Subcutaneous adipose tissue (tissue), 4 donors: ENCODE results near the gene LGALS8. TPM values are rescaled to one million over a fixed set of nuclear protein-coding genes. Genes with fewer than 3 reads are reported as not detected.

Source experiments
- total RNA-seq, 4 donors: library from RNA; depleted of rRNA; stranded (reverse); fragments of >200 nt; gene quantifications; one replicate each; pipeline ENCODE4 v1.1.0, GENCODE V29; 2016
- TF ChIP-seq, protein P1 (sequence below): fragments of 450-650 bp; IDR thresholded peaks from one replicate; pipeline ENCODE4 v1.5.1; 2016; ENCODE audit warnings: low read depth, mild to moderate bottlenecking, control low read depth, antibody characterized with exemption, moderate library complexity

The LGALS8 gene
- total RNA-seq, 4 donors from 2014 or later: 98.5 to 123 (median 115) TPM

DNA sequence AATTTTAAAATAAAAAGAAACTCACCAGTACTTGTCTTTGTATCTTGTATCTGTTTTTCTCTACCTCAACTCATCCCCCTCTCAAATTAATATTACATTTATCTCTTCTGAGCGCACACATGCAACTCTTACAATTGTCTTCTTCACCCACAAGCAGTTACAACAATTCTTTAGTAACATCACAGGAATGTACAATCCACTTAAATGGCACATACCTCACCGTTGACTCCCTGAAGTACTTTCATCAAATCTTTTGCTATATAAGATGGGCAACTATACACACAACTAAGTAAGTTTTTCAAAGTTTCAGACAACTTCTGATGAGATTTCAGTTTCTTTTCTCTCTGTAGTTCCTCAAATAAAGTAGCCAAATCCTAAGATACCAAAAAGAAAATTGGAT, 52.2 kb downstream of the LGALS8 start:
- TF ChIP-seq, protein P1, sequence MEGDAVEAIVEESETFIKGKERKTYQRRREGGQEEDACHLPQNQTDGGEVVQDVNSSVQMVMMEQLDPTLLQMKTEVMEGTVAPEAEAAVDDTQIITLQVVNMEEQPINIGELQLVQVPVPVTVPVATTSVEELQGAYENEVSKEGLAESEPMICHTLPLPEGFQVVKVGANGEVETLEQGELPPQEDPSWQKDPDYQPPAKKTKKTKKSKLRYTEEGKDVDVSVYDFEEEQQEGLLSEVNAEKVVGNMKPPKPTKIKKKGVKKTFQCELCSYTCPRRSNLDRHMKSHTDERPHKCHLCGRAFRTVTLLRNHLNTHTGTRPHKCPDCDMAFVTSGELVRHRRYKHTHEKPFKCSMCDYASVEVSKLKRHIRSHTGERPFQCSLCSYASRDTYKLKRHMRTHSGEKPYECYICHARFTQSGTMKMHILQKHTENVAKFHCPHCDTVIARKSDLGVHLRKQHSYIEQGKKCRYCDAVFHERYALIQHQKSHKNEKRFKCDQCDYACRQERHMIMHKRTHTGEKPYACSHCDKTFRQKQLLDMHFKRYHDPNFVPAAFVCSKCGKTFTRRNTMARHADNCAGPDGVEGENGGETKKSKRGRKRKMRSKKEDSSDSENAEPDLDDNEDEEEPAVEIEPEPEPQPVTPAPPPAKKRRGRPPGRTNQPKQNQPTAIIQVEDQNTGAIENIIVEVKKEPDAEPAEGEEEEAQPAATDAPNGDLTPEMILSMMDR: no peak

DNA sequence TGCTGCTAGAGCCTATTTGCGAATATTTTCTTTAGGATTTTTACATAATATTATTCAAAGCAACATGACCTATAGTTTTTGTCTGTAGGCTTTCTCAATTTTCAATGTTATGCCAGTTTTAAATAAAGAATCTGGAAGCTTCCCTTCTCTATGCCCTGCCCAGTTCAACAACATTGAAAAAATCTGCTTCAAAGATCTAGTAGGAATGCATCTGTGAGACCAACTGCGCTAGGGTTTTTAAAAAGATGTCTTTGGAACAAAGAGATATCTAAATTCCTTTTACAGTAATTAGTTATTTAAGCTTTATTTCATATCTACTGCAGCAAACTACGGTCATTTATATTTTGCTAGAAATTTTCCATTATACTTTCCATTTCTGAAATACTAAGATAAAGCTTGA, 54.9 kb downstream of the LGALS8 start:
- TF ChIP-seq, protein P1: no peak

DNA sequence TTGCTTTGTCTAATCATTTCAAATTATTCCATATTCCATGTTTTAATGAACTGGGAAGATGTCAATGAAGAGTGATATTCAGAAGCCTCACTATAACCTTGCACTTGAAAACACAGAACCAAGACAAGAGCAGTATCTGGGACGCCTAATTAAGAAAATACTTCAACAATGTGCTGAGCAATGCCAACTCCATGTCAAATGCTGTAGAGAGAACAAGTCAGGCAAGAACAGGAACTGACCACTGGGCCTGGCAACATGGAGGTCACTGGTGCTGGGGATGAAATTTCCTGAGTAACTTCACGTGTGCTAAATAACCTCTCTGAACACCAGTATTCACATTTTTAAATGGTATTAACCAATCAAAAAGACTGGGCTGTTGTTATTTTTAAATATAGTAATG, 57.7 kb downstream of the LGALS8 start:
- TF ChIP-seq, protein P1: no peak

DNA sequence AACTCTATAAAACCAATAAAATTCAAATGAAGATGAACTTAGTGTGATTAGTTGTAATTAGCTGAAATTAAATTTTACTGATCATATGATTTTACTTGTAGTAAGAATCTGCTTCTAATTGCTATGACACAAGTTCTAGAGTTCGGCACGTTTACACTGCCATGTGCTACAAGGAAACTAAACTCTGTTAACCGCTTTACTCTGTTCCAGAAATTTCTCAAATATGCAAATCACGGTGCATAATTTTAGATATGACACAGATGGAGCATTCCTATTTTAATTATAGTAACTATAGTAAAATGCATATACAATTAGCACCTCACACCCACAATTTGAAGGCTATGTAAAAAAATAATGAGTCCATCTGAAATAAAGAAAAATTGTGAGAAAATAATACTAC, 65.7 kb downstream of the LGALS8 start:
- TF ChIP-seq, protein P1: no peak

DNA sequence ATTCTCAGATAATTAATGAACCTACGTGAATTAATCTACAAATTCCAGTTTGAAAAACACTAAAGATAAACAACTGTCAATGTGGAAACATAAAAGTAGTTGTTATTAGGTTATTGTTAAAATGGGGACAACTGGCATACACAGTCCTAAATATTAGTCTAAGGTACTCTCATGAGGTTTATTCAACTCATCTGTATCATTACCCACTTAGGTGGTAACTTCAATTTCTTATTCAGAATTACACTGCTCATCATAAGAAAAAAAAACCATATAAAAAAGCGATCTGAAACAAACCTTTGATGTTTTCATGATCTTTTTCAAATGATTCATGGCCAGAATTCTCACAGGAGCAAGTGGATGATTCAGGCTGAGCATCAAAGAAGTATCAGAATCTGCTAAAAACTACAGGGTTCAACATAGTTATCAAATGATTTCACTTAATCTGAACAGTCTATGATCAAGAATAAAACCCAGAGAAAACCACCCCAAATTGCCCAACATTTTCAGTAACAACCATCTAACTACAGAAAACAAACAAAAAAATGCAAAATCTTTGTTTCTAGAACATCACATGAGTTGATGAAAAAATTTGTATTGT, 66.9 kb downstream of the LGALS8 start:
- TF ChIP-seq, protein P1: no peak

DNA sequence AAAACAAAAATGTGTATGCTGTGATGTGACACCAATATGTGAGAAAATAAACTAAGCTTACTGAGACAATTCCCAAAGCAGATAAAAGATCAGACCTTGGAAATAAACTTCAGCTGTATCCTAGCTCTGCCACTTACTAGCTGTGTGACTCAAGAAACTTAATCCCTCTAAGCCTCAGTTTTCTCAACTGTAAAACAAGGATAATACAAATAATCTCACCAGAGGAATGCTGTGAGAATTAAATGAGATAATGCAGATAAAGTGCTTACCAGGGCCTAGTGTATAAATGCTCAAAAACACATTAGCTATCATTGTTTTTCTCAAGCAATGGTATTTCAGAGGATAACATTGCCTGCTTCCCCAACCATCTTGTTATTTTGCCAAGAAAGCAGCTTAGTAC, 78.4 kb downstream of the LGALS8 start:
- TF ChIP-seq, protein P1: no peak

Other genes with a start within 250 kb of the LGALS8 start
- gene ERO1B, start 242.0 kb upstream of the LGALS8 start, total RNA-seq: 10 to 100 TPM; 10.9 to 17.1 (median 12.9) TPM
- 1 to 10 TPM in 1 of 4 donors, under 1 TPM in 1, not detected in 2; 0.66 to 3.1 TPM for gene EDARADD, start 129.7 kb upstream of the LGALS8 start, total RNA-seq
- gene HEATR1, start 80.5 kb downstream of the LGALS8 start, total RNA-seq: 10 to 100 TPM; 20.1 to 32.0 (median 25.3) TPM
- 1 to 10 TPM in 1 of 4 donors, under 1 TPM in 2, not detected in 1; 0.22 to 1.7 (median 0.57) TPM for gene ACTN2, start 162.5 kb downstream of the LGALS8 start, total RNA-seq